HCT116 (cell line): ENCODE data around the gene KBTBD8.

Source experiments
- CTCF ChIP-seq, 3 experiments: fragments of 200-600 bp in 1 of 3; sonication (generic) in 1 of 3; IDR thresholded peaks in 2 of 3; conservative IDR thresholded peaks in 1 of 3; 2 replicates each; pipeline ENCODE4 v1.5.1; 2012 to 2017; ENCODE audit warnings: low read depth in 2 of 3, low read length in 2 of 3, antibody characterized with exemption in 1 of 3, borderline replicate concordance in 1 of 3, control low read depth in 1 of 3, mild to moderate bottlenecking in 1 of 3, mixed read lengths in 1 of 3, mixed run types in 1 of 3, moderate library complexity in 1 of 3; ENCODE audit not compliant: insufficient read depth in 1 of 3
- REST ChIP-seq: IDR thresholded peaks from 2 replicates; pipeline ENCODE4 v1.6.1; 2012; ENCODE audit warnings: low read depth
- SRF ChIP-seq: IDR thresholded peaks from 2 replicates; pipeline ENCODE4 v1.6.1; 2012; ENCODE audit warnings: low read depth

- TF ChIP-seq REST (no peak), CTCF (IDR thresholded peaks at IDR 0.05 in 2 of 3, conservative IDR thresholded peaks at IDR 0.05 in 1 of 3; ENCODE audit: borderline replicate concordance in 1 of 3, insufficient read depth in 1 of 3, low read depth in 2 of 3, low read length in 2 of 3) (no peak), SRF (no peak)
Measured at GRCh38 chr3:67017211-67017610, 19.1 kb downstream of the KBTBD8 start.
